DOHH2 (cell line): Measurements from ENCODE around the gene RUSF1.

Experiments
- H3F3A ChIP-seq: fragments of 200-600 bp; sonication (generic), shearing (Covaris generic); 2 replicates; pipeline ENCODE4 v1.6.0; 2016; ENCODE audit warnings: antibody characterized with exemption, mild to moderate bottlenecking; ENCODE audit not compliant: control insufficient read depth, insufficient read depth
- H3K27ac ChIP-seq: fragments of 200-600 bp; sonication (generic); 2 replicates; pipeline ENCODE4 v1.5.1; 2014; ENCODE audit warnings: low read depth, mild to moderate bottlenecking, low read length, moderate library complexity
- H3K27me3 ChIP-seq: fragments of 200-600 bp; sonication (generic); 2 replicates; pipeline ENCODE4 v1.6.1; 2014; ENCODE audit warnings: mild to moderate bottlenecking, low read length, mixed read lengths; ENCODE audit not compliant: control insufficient read depth
- H3K36me3 ChIP-seq: fragments of 200-600 bp; sonication (generic); 2 replicates; pipeline ENCODE4 v1.6.1; 2014; ENCODE audit warnings: mild to moderate bottlenecking, low read length, moderate library complexity, mixed read lengths; ENCODE audit not compliant: control insufficient read depth
- H3K4me1 ChIP-seq: fragments of 200-600 bp; sonication (generic); 2 replicates; pipeline ENCODE4 v1.6.1; 2014; ENCODE audit warnings: mild to moderate bottlenecking, low read length, mixed read lengths; ENCODE audit not compliant: control insufficient read depth
- H3K4me2 ChIP-seq: fragments of 200-600 bp; sonication (generic); 2 replicates; pipeline ENCODE4 v1.6.0; 2014; ENCODE audit warnings: mild to moderate bottlenecking, low read length, moderate library complexity
- H3K4me3 ChIP-seq: fragments of 200-600 bp; sonication (generic); 2 replicates; pipeline ENCODE4 v1.5.1; 2014; ENCODE audit warnings: mild to moderate bottlenecking, low read length, mixed read lengths
- H3K79me2 ChIP-seq: fragments of 200-600 bp; sonication (generic); 2 replicates; pipeline ENCODE4 v1.6.1; 2014; ENCODE audit warnings: mild to moderate bottlenecking, low read length, mixed read lengths; ENCODE audit not compliant: control insufficient read depth
- H3K9me2 ChIP-seq: fragments of 200-600 bp; sonication (generic); replicated peaks from 2 replicates; pipeline ENCODE4 v1.6.1; 2014; ENCODE audit warnings: mild to moderate bottlenecking, low read length, mixed read lengths; ENCODE audit not compliant: control insufficient read depth
- H3K9me3 ChIP-seq: fragments of 200-600 bp; sonication (generic); 2 replicates; pipeline ENCODE4 v1.6.1; 2014; ENCODE audit warnings: antibody characterized with exemption, low read length, mixed read lengths; ENCODE audit not compliant: control insufficient read depth, insufficient read depth
- H4K20me1 ChIP-seq: fragments of 200-600 bp; sonication (generic); 2 replicates; pipeline ENCODE4 v1.6.0; 2014; ENCODE audit warnings: low read depth, mild to moderate bottlenecking, antibody characterized with exemption, low read length, moderate library complexity; ENCODE audit not compliant: control insufficient read depth, insufficient read depth
- CTCF ChIP-seq: fragments of 200-600 bp; sonication (generic); IDR thresholded peaks from one replicate; pipeline ENCODE4 v1.5.1; 2014; ENCODE audit warnings: antibody characterized with exemption, mild to moderate bottlenecking, low read depth, low read length; ENCODE audit not compliant: poor library complexity, severe bottlenecking
- EZH2phosphoT487 ChIP-seq: fragments of 200-600 bp; sonication (generic); IDR thresholded peaks from 2 replicates; pipeline ENCODE4 v1.6.1; 2017; ENCODE audit warnings: borderline replicate concordance, mild to moderate bottlenecking, antibody characterized with exemption, low read length, moderate library complexity, mixed read lengths

The RUSF1 gene

GRCh38 chr16:31496670-31497069 lies 11.5 kb downstream of the RUSF1 start:
- no peak overlapping the region for H3K4me3 ChIP-seq
- H3K36me3 ChIP-seq: no peaks in the 10 kb centered on the region
- H3K9me3 ChIP-seq: no peaks in the 10 kb centered on the region
- H3K27me3 ChIP-seq: no peaks in the 10 kb centered on the region
- H3K27ac ChIP-seq: no peak overlapping the region
- no peak overlapping the region for H3K4me2 ChIP-seq
- H3K9me2 ChIP-seq: no peaks in the 10 kb centered on the region
- no peaks in the 10 kb centered on the region for H4K20me1 ChIP-seq
- H3K79me2 ChIP-seq: no peaks in the 10 kb centered on the region
- no peaks in the 10 kb centered on the region for H3K4me1 ChIP-seq
- no peaks in the 10 kb centered on the region for H3F3A ChIP-seq
- no peak for TF ChIP-seq EZH2phosphoT487
- TF ChIP-seq CTCF: no peak

DNA sequence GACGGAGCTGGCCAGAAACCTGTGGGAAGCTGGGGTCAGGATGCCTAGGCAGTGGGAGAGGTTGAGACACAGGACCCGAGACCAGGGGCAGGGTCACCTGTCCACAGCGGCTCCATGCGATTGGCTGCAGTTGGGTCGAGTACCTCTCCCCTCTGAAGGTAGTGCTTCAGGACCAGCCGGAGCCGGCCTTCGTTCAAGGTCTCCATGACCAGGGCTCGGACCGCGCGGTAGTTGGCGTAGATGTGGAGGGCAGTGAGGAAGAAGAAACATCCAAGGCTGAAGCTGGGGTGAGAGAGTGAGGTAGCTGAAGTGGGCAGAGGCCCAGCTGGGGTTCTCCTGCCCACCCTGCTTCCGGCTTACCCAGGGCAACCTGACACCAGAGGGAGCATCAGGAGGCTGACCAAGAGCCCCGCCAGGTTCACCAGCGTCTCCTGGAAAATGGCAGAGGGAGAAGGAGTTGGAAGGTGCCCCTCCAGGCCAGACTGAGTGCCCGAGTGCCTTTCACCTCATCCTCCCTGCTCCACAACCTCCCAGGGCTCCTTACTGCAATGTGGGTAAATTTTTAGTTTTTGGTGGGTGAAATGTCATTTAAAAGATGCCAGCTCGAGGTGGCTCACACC lies 14.6 kb downstream of the RUSF1 start:
- Histone ChIP-seq H3K27ac (no peak overlapping the region), H3F3A (no peaks in the 10 kb centered on the region), H3K27me3 (no peaks in the 10 kb centered on the region), H3K9me3 (no peaks in the 10 kb centered on the region), H3K79me2 (no peaks in the 10 kb centered on the region), H3K9me2 (no peaks in the 10 kb centered on the region), H3K36me3 (no peaks in the 10 kb centered on the region), H3K4me3 (no peak overlapping the region), H3K4me2 (no peak overlapping the region), H3K4me1 (no peaks in the 10 kb centered on the region), H4K20me1 (no peaks in the 10 kb centered on the region)
- TF ChIP-seq CTCF: no peak
- TF ChIP-seq EZH2phosphoT487: no peak

DNA sequence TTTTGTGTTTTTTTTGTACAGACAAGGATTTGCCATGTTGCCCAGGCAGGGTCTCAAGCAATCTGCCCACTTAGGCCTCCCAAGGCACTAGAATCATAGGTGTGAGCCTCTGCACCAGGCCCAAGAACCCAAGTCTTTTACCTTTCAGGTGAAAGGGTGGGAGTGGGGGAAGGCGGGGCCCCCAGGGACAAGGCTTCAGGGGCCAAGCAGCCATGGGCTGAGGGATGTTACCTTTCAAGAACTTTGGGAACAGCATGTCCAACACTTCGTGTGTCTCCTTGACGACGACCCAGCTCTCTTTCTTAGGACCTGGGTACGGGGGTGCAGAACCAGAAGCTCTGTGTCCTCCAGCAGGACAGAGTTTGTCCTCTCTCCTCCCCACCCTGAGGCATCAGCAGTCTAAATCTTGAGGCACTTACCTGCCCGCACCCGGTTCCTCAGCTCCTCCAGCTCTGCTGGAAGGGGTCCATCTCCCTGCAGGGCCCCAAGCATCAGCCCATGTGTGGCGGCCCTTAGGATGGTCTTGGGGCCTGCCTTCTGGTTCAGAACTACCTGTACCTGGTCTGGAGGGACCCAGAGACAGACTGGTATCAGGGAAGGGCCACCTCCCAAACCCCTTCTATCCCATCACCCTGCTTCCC lies 16.3 kb downstream of the RUSF1 start:
- H3K4me1 ChIP-seq: peaks cover 7% of the 10 kb centered on the region
- H3K4me2 ChIP-seq: no peak overlapping the region
- H3K27me3 ChIP-seq: peaks cover 7% of the 10 kb centered on the region
- TF ChIP-seq CTCF: no peak
- no peak for TF ChIP-seq EZH2phosphoT487
- H3K9me2 ChIP-seq: no peaks in the 10 kb centered on the region
- no peak overlapping the region for H3K27ac ChIP-seq
- H3F3A ChIP-seq: no peaks in the 10 kb centered on the region
- H3K36me3 ChIP-seq: no peaks in the 10 kb centered on the region
- H4K20me1 ChIP-seq: no peaks in the 10 kb centered on the region
- no peaks in the 10 kb centered on the region for H3K79me2 ChIP-seq
- H3K4me3 ChIP-seq: no peak overlapping the region
- H3K9me3 ChIP-seq: no peaks in the 10 kb centered on the region
